H9 (cell line): Measurements from ENCODE around the gene STPG3. TPM values are rescaled to one million over a fixed set of nuclear protein-coding genes. Genes with fewer than 3 reads are reported as not detected.

Experiments
- DNase-seq: peaks from one replicate; pipeline ENCODE4 v3.0.0-alpha.2; 2017
- H2AFZ ChIP-seq: one replicate; pipeline ENCODE4 v1.6.1; 2013; ENCODE audit warnings: mild to moderate bottlenecking, low read length, control low read depth, moderate library complexity
- H2AK5ac ChIP-seq: 2 replicates; pipeline ENCODE4 v1.6.1; 2013; ENCODE audit warnings: low read length, control low read depth, mixed read lengths; ENCODE audit not compliant: insufficient read length
- H2BK120ac ChIP-seq: one replicate; pipeline ENCODE4 v1.6.1; 2013; ENCODE audit warnings: low read depth, mild to moderate bottlenecking, low read length, control low read depth, inconsistent platforms; ENCODE audit not compliant: poor library complexity, severe bottlenecking
- H2BK12ac ChIP-seq: 2 replicates; pipeline ENCODE4 v1.6.1; 2013; ENCODE audit warnings: low read length, control low read depth, mixed read lengths, low read depth; ENCODE audit not compliant: insufficient read length
- H2BK15ac ChIP-seq: 2 replicates; pipeline ENCODE4 v1.6.1; 2013; ENCODE audit warnings: low read depth, low read length, control low read depth
- H2BK20ac ChIP-seq: one replicate; pipeline ENCODE4 v1.6.1; 2013; ENCODE audit warnings: low read depth, mild to moderate bottlenecking, low read length, control low read depth, inconsistent platforms; ENCODE audit not compliant: poor library complexity, severe bottlenecking
- H2BK5ac ChIP-seq: 2 replicates; pipeline ENCODE4 v1.6.1; 2013; ENCODE audit warnings: low read length, control low read depth, mixed read lengths; ENCODE audit not compliant: insufficient read length
- H3K14ac ChIP-seq: 2 replicates; pipeline ENCODE4 v1.6.1; 2013; ENCODE audit warnings: low read length, control low read depth; ENCODE audit not compliant: insufficient read depth
- H3K18ac ChIP-seq: 2 replicates; pipeline ENCODE4 v1.6.1; 2013; ENCODE audit warnings: low read depth, mild to moderate bottlenecking, mixed read lengths, low read length, control low read depth; ENCODE audit not compliant: insufficient read length
- H3K23ac ChIP-seq: 2 replicates; pipeline ENCODE4 v1.6.1; 2013; ENCODE audit warnings: low read length, control low read depth, mixed read lengths, low read depth; ENCODE audit not compliant: insufficient read length
- H3K23me2 ChIP-seq: 2 replicates; pipeline ENCODE4 v1.6.1; 2013; ENCODE audit warnings: low read depth, mild to moderate bottlenecking, mixed read lengths, low read length, control low read depth; ENCODE audit not compliant: insufficient read length, poor library complexity, severe bottlenecking
- H3K27ac ChIP-seq: 2 replicates; pipeline ENCODE4 v1.5.1; 2013; ENCODE audit warnings: low read length, control low read depth, mixed read lengths, low read depth; ENCODE audit not compliant: insufficient read length
- H3K27me3 ChIP-seq: 2 replicates; pipeline ENCODE4 v1.6.1; 2013; ENCODE audit warnings: low read length, control low read depth, inconsistent platforms; ENCODE audit not compliant: insufficient read depth
- H3K4ac ChIP-seq: 2 replicates; pipeline ENCODE4 v1.6.1; 2013; ENCODE audit warnings: low read depth, mild to moderate bottlenecking, control low read depth, inconsistent platforms, low read length, moderate library complexity
- H3K4me1 ChIP-seq: 2 replicates; pipeline ENCODE4 v1.6.1; 2013; ENCODE audit warnings: low read length, control low read depth, inconsistent platforms; ENCODE audit not compliant: insufficient read depth
- H3K4me2 ChIP-seq: 2 replicates; pipeline ENCODE4 v1.6.1; 2013; ENCODE audit warnings: low read length, control low read depth, mixed read lengths; ENCODE audit not compliant: insufficient read length, insufficient read depth
- H3K56ac ChIP-seq: 2 replicates; pipeline ENCODE4 v1.6.1; 2013; ENCODE audit warnings: low read depth, mild to moderate bottlenecking, mixed read lengths, low read length, control low read depth; ENCODE audit not compliant: insufficient read length
- H3K79me1 ChIP-seq: 2 replicates; pipeline ENCODE4 v1.6.1; 2013; ENCODE audit warnings: low read depth, mild to moderate bottlenecking, moderate library complexity, low read length, control low read depth, inconsistent platforms; ENCODE audit not compliant: insufficient read depth, poor library complexity, severe bottlenecking
- H3K79me2 ChIP-seq: 2 replicates; pipeline ENCODE4 v1.6.1; 2013; ENCODE audit warnings: low read length, control low read depth, inconsistent platforms; ENCODE audit not compliant: insufficient read depth
- H3K9ac ChIP-seq: 2 replicates; pipeline ENCODE4 v1.6.1; 2013; ENCODE audit warnings: low read length, control low read depth, mixed read lengths; ENCODE audit not compliant: insufficient read length; ENCODE audit errors: extremely low read depth
- H3K9me3 ChIP-seq: one replicate; pipeline ENCODE4 v1.6.1; 2013; ENCODE audit warnings: low read depth, low read length, inconsistent platforms; ENCODE audit not compliant: control insufficient read depth
- H3T11ph ChIP-seq: one replicate; pipeline ENCODE4 v1.6.1; 2013; ENCODE audit warnings: mild to moderate bottlenecking, low read length, control low read depth, inconsistent platforms
- H4K20me1 ChIP-seq: one replicate; pipeline ENCODE4 v1.6.1; 2013; ENCODE audit not compliant: control insufficient read depth, insufficient read length, insufficient read depth
- H4K5ac ChIP-seq: 2 replicates; pipeline ENCODE4 v1.6.1; 2013; ENCODE audit warnings: low read depth, mild to moderate bottlenecking, mixed read lengths, low read length, control low read depth; ENCODE audit not compliant: insufficient read length
- H4K8ac ChIP-seq: replicated peaks from 2 replicates; pipeline ENCODE4 v1.6.1; 2013; ENCODE audit warnings: low read length, control low read depth, mixed read lengths, low read depth; ENCODE audit not compliant: insufficient read length
- H4K91ac ChIP-seq: 2 replicates; pipeline ENCODE4 v1.6.1; 2013; ENCODE audit warnings: low read depth, mild to moderate bottlenecking, moderate library complexity, mixed read lengths, low read length, control low read depth; ENCODE audit not compliant: insufficient read length
- H3K27ac Mint-ChIP-seq, 3 experiments: 2 replicates in 2 of 3; 3 replicates in 1 of 3; pipeline ENCODE4 v1.8.0; 2020 to 2021; ENCODE audit warnings: mixed read lengths in 3 of 3, mild to moderate bottlenecking in 1 of 3, moderate library complexity in 1 of 3
- H3K27me3 Mint-ChIP-seq: 2 replicates; pipeline ENCODE4 v1.8.0; 2021; ENCODE audit warnings: low read depth, mild to moderate bottlenecking, moderate library complexity, mixed read lengths
- H3K36me3 Mint-ChIP-seq, 3 experiments: 2 replicates in 2 of 3; 3 replicates in 1 of 3; pipeline ENCODE4 v1.8.0; 2020 to 2021; ENCODE audit warnings: low read depth in 3 of 3, mixed read lengths in 3 of 3; ENCODE audit not compliant: insufficient read depth in 1 of 3
- H3K4me1 Mint-ChIP-seq, 2 experiments: 2 replicates each; pipeline ENCODE4 v1.8.0; 2020; ENCODE audit warnings: mixed read lengths in 2 of 2
- H3K4me3 Mint-ChIP-seq, 2 experiments: 2 replicates in 1 of 2; 3 replicates in 1 of 2; pipeline ENCODE4 v1.8.0; 2020 to 2021; ENCODE audit warnings: mild to moderate bottlenecking in 2 of 2, mixed read lengths in 2 of 2, moderate library complexity in 1 of 2
- H3K9me3 Mint-ChIP-seq, 2 experiments: 2 replicates in 1 of 2; 3 replicates in 1 of 2; pipeline ENCODE4 v1.8.0; 2020; ENCODE audit warnings: mild to moderate bottlenecking in 2 of 2, mixed read lengths in 2 of 2, moderate library complexity in 1 of 2
- CTCF ChIP-seq: fragments of 200-600 bp; sonication (generic); conservative IDR thresholded peaks from 3 replicates; pipeline ENCODE4 v1.8.0; 2021; ENCODE audit warnings: antibody characterized with exemption, mild to moderate bottlenecking
- WGBS: extraction: QIAGEN DNeasy Blood & Tissue Kit; methylation state at CpG from one replicate; pipeline ENCODE4 v1.1.7; 2013; ENCODE audit warnings: missing lambda C conversion rate, low lambda C conversion rate, mixed read lengths; ENCODE audit not compliant: insufficient read length; ENCODE audit errors: extremely low coverage; 5-methylcytosine and 5-hydroxymethylcytosine counted together
- total RNA-seq: library from RNA; stranded (reverse); gene quantifications from 2 replicates; pipeline ENCODE4 v1.2.1, GENCODE V29; 2021

STPG3 gene
- total RNA-seq, 1 experiment from 2014 or later = not detected

DNA sequence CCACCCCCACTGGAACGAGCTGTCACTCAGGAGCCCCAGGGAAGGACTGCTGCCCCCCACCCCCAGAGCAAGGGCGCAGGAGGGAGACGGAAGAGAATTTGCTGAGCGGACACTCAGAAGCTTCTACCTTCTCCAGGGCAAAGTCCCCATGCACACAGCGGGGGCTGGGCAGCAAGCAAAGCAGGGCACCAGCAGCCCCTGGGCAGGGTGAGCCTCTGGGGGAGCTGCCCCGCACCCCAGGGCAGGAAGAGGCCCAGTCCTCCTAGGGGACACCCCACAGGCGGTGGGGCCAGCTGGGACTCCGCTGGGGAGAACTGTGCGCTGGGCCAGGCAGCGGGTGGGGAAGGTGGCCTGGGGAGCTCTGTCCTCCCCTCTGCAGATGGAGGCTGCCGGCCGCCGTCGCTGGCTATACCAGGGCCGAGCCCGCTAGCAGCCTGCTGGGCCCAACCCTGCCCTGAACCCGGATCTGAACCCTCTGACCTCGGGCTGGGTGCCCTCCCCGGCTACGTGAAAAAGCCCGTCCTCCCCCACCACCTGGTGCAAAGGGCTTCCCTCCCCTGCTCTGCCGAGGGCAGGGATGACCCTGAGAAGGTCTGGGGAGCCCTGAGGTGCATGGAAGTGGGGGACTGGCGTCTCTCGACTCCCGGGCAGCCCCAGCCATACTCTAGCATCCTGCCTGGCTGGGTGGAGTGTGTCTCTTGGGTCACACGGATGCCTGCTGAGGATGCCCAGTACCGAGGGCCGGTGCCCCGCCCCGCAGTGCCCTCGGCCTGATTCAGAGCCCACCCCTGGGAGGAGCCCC lies 21.0 kb upstream of the STPG3 start:
- no peaks in the 10 kb centered on the region for H4K20me1 ChIP-seq
- H3K23me2 ChIP-seq = peaks cover 4% of the 10 kb centered on the region
- H3K14ac ChIP-seq = no peak overlapping the region
- Mint-ChIP-seq H3K4me1 (peaks cover 3 to 7% of the 10 kb centered on the region in 2 experiments), H3K27ac (no peak overlapping the region), H3K9me3 (no peaks in the 10 kb centered on the region), H3K27me3 (peaks cover 5% of the 10 kb centered on the region), H3K36me3 (no peaks in the 10 kb centered on the region), H3K4me3 (no peak overlapping the region)
- H3K23ac ChIP-seq = no peak overlapping the region
- no peak overlapping the region for H3K27ac ChIP-seq
- no peak overlapping the region for H2BK20ac ChIP-seq
- no peak overlapping the region for H4K5ac ChIP-seq
- no peaks in the 10 kb centered on the region for H3K79me1 ChIP-seq
- no peaks in the 10 kb centered on the region for H3K4me1 ChIP-seq
- H3K18ac ChIP-seq = no peak overlapping the region
- no peak overlapping the region for H4K8ac ChIP-seq
- H3K56ac ChIP-seq = no peak overlapping the region
- no peak overlapping the region for H2AK5ac ChIP-seq
- WGBS = no CpG with 5 or more reads among the region's 31 CpGs
- no peak overlapping the region for H2BK120ac ChIP-seq
- no peak overlapping the region for H3K4ac ChIP-seq
- no peak for TF ChIP-seq CTCF
- no peak overlapping the region for H3K9ac ChIP-seq
- no peak overlapping the region for H2BK12ac ChIP-seq
- no peak overlapping the region for H2BK15ac ChIP-seq
- no peak overlapping the region for H4K91ac ChIP-seq
- no peak overlapping the region for H2AFZ ChIP-seq
- H3K79me2 ChIP-seq = no peaks in the 10 kb centered on the region
- H3T11ph ChIP-seq = no peak overlapping the region
- H2BK5ac ChIP-seq = no peak overlapping the region
- H3K27me3 ChIP-seq = no peaks in the 10 kb centered on the region
- no peak overlapping the region for H3K4me2 ChIP-seq
- DNase-seq = no peak
- no peaks in the 10 kb centered on the region for H3K9me3 ChIP-seq
